ENCODE measurements around the gene TRAF3IP1.

The TRAF3IP1 gene

GRCh38 chr2:238287737-238288649, 32.3 kb upstream of the TRAF3IP1 start, which contains the start of gene PER2:
TSS of gene PER2 (minus strand) at chr2:238288610. CDS start at chr2:238277936, 10,674 bp downstream.
- peak; percentile 8 to 35 (median 16) for DNase-seq (ENCODE audit: low read depth in 3 of 3)

- peak; percentile 94 for DNase-seq (ENCODE audit: low read depth in 3 of 3)
Observed at GRCh38 chr2:238288650-238289573, 31.4 kb upstream of the TRAF3IP1 start.

GRCh38 chr2:238289574-238289973, 30.7 kb upstream of the TRAF3IP1 start:
- DNase-seq (ENCODE audit: low read depth in 3 of 3): no peak

GRCh38 chr2:238290091-238290509, 30.2 kb upstream of the TRAF3IP1 start:
- DNase-seq (ENCODE audit: low read depth in 3 of 3): no peak

- DNase-seq (ENCODE audit: low read depth in 3 of 3): no peak
Observed at GRCh38 chr2:238290715-238291549, 29.4 kb upstream of the TRAF3IP1 start.

GRCh38 chr2:238291550-238292281, 28.6 kb upstream of the TRAF3IP1 start:
- no peak for DNase-seq (ENCODE audit: low read depth in 3 of 3)

GRCh38 chr2:238294046-238294392, 26.3 kb upstream of the TRAF3IP1 start:
- DNase-seq (ENCODE audit: low read depth in 3 of 3): no peak

- DNase-seq (ENCODE audit: low read depth in 3 of 3): no peak
Observed at GRCh38 chr2:238294393-238295143, 25.8 kb upstream of the TRAF3IP1 start.

- DNase-seq (ENCODE audit: low read depth in 3 of 3): no peak
Observed at GRCh38 chr2:238295144-238296112, 24.9 kb upstream of the TRAF3IP1 start.

- no peak for DNase-seq (ENCODE audit: low read depth in 3 of 3)
Observed at GRCh38 chr2:238296638-238297457, 23.5 kb upstream of the TRAF3IP1 start.

- DNase-seq (ENCODE audit: low read depth in 3 of 3): no peak
Observed at GRCh38 chr2:238299803-238300202, 20.5 kb upstream of the TRAF3IP1 start.

- no peak for DNase-seq (ENCODE audit: low read depth in 3 of 3)
Observed at GRCh38 chr2:238302087-238302486, 18.2 kb upstream of the TRAF3IP1 start.

GRCh38 chr2:238302751-238303150, 17.6 kb upstream of the TRAF3IP1 start:
- DNase-seq (ENCODE audit: low read depth in 3 of 3): no peak

- no peak for DNase-seq (ENCODE audit: low read depth in 3 of 3)
Observed at GRCh38 chr2:238304116-238304515, 16.2 kb upstream of the TRAF3IP1 start.

- DNase-seq (ENCODE audit: low read depth in 3 of 3): no peak
Observed at GRCh38 chr2:238305092-238305862, 15.0 kb upstream of the TRAF3IP1 start.

GRCh38 chr2:238305965-238306671, 14.2 kb upstream of the TRAF3IP1 start:
- DNase-seq (ENCODE audit: low read depth in 3 of 3): no peak

GRCh38 chr2:238306672-238306998, 13.7 kb upstream of the TRAF3IP1 start:
- DNase-seq (ENCODE audit: low read depth in 3 of 3): no peak

Data from stimulated activated CD4-positive, alpha-beta T cell treated with anti-CD3 and anti-CD28 coated beads, TNF-alpha, amount 100 ng/mL, for 48 hours (primary cell).